Posterior vena cava (tissue), 2 donors: ENCODE data around the gene RPTOR. TPM values are rescaled to one million over a fixed set of nuclear protein-coding genes. Genes with fewer than 3 reads are reported as not detected.

Experiments
- DNase-seq: peaks from one replicate; pipeline ENCODE4 v3.0.0-alpha.2; 2020; ENCODE audit warnings: low spot score
- intact Hi-C, 2 donors: fragments of 100-400 bp; cut with DNase I; formaldehyde crosslinking; loops; one replicate each; pipeline versions ENCODE4 v1.14.1 to v1.14.2; 2022 to 2023
- total RNA-seq, 2 donors: library from RNA; stranded (reverse); fragmentation: NEBNext Ultra II Directional; extraction: Animal tissue kit (Norgen Biotek cat#: 25700); gene quantifications; one replicate each; pipeline ENCODE4 v1.2.1, GENCODE V29; 2021
- donor health status: DM: yes; HTN: yes; CAD: no.
- donor health status: DM: yes; HTN: yes; CAD: no.

The RPTOR gene
- total RNA-seq, 2 donors from 2014 or later = 30.1 to 44.1 TPM

DNA sequence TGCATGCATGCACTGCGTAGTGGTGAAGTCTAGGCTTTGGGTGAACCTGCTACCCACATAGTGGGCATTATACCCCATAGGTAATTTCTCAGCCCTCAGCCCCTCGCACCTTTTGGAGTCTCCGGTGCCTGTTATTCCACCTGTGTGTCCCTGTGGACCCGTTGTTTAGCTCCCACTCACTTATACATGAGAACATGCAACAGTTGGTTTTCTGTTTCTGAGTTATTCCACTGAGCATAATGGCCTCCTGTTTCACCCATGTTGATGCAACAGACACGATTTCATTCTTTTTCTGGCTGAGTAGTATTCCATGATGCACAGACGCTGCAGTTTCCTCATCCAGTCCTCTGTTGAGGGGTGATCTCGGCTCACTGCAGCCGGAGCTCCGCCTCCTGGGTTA is 305.5 kb downstream of the RPTOR start:
- intact Hi-C loops = no loop called here
- no peak for DNase-seq

DNA sequence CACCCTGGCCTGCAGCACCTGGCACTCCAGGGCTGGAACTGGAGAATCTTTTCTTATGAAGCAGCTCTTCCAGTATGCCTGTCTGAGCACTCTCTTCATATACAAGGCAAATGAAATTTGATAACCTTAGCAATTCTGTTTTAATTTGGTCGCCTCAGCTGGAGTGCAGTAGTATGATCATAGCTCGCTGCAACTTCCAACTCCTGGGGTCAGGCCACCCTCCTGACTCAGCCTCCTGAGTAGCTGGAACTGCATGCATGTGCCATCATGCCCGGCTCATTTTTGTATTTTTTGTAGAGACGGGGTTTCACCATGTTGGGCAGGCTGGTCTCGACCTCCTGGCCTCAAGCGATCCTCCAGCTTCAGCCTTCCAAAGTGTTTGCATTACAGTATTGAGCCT is 306.2 kb downstream of the RPTOR start:
- peak; percentile 10 for DNase-seq
- intact Hi-C loops = no loop called here

DNA sequence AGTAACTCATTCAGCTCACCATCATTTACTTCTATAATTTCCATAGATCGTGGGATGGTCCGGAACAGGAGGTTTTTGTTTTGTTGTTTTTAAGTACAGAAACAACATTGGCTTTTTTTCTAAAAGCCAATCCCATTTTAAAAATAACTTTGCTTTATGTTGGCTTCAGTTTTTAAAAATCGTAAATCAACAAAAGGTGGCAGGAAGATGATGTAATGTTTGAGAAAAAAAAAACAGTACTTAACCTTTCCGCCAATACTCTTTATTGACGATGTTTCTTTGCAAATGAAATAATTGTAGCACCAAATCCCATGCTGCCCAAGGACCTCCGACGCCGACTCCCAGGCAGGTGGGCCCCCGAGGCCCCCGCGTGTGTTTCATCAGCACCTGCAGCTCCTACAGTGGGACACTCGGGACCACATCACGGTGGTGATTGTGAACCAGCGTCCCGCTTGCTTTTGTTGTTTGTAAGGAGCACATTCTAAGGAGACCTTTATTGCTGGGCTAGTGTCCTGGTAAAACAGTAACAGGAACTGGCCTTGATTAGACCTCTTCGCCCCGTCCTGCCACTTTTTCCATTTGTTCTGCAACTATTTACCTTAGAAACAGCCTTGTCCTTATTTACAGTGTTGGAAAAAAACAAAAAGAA is 306.8 kb downstream of the RPTOR start:
- peak; percentile 56 for DNase-seq
- intact Hi-C loops = no loop called here

DNA sequence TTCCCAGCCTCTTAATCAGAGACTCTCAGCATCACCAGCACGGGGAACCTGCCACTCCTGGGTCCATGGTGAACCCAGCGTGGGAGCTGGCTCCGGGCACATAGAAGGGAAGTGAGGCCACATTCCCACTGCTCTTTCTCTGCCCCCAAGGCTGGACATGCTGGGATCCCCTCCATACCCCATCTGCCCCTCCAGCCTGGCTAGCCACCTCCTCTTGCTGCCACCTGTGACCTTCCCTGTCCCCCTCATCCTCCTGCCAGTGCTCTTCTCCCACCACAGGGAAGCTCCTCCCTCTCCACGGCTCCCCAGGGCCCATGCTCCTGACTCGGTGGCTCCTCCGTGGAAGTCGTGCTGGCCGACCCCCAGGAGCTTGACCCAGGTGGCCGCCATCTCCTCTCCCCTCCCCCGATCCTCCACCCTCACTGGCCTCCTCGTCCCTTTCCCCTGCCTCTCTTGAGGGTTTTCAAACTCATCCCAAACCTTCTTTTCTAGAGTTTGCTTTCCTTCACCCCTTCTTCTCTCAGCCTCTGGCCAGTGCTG is 307.9 kb downstream of the RPTOR start:
- intact Hi-C loops = no loop called here
- peak; percentile 76 for DNase-seq

DNA sequence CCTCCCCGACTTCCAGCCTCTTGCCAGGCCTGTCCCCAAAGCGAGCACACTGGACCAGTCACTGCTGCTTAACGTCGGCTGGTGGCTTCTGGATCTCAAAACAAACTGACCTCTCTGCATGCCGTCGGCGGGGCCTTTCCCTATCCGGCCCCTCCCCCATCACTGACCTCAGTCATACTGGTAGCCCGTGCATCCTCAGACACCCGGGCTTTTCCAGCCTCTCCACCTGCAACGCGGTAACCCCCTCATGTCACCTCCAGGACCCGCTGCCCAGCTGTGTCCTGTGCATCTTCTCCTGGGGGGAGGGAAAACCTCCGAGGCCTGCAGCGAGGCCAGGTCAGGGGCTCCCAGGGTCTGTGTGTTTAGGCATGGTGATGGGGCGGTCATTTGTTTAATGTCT is 308.4 kb downstream of the RPTOR start:
- intact Hi-C loops = no loop called here
- DNase-seq = peak; percentile 59

DNA sequence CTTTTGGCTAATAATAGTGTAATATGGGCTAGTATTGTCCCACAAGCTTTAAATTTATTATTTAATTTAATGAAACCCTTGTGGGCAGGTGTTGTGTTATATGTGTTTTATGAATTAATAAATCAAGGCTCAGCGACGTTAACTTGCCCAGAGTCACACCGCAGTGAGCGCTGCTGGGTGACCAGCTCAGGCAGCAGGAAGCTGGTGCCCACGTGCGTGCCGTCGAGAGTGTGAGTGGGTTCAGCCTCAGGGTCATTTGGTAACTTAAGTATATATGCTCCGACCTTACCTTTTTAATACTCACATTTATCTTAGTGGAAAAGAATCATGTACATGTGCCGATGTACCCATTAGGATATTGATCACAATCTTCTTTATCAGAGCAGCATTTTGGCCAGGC is 309.6 kb downstream of the RPTOR start:
- DNase-seq = peak; percentile 34
- intact Hi-C loops = no loop called here

DNA sequence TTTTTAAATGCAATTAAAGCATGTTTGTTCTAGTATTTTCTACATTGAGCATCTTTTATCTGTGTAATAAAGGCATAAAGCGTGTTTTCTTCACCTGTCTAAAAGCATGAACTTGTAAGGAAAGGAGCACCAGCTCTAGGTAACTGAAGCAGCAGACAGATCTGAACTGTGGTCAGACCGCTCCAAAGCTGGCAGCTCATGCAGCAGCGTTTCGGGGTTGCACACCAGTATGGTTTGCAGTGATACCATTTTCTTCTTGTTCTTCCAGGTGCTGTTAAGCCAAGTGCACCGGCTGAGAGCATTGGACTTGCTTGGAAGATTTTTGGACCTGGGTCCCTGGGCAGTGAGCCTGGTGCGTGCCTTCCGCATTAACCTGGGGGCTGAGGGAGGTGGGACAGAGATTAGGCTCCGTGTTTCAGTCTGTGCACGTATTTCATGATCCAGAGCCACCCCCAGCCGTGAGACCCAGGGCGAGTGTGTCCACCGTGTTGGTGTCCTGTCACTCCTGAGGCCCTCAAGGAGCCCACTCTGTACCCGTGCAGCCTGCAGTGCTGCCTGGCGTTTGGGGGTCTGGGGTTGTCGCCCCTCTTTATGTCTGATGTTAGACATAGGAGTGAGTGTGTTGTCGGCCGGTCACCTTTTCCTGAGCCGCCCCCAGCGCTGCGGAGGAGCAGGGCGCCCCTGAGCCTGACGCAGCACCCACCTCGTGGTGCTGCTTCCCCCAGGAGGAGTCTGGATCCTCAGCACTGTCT is 310.7 kb downstream of the RPTOR start:
- intact Hi-C loops = no loop called here
- peak; percentile 41 for DNase-seq

DNA sequence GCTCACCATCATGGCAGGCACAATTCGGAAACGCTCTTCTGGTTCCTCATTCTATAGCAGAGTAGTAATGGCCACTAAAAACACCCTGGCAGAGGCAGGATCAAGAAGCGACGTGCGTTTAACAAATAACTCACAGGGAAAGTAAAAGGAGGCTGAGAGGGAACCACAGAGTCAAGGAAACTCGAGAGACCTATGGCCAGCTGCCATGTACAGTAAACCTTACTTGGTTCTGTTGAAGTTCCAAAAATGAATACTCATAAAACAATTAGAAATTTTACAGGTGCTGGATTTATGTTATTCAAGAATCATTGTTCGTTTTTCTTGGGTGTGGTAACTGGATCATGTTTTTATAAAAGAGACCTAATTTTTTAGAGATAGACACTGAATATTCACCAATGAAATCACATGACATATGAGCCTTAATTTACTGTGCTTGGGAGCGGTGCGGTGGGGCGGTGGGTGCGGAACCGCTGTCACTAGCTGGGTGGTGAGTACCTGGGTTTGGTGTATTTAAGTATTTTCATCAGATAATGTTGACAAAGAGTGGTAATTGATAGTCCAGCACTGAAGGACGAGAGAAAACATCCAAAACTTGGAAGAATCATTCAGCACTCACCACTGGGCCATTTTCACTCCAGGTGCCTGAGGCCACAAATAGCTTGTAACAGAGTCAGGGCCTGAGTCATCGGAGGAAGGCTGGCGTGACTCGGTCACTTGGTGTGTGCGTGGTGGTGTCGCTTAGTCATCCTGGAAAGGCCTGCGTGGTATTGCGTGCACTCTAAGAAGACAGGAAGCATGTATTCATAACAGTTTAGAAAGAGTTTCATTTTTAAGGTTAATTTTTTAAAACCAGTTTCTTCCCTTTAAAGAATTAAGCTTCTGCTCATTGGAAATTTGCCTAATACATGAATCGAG is 311.6 kb downstream of the RPTOR start:
- intact Hi-C loops = no loop called here
- DNase-seq = peak; percentile 91

DNA sequence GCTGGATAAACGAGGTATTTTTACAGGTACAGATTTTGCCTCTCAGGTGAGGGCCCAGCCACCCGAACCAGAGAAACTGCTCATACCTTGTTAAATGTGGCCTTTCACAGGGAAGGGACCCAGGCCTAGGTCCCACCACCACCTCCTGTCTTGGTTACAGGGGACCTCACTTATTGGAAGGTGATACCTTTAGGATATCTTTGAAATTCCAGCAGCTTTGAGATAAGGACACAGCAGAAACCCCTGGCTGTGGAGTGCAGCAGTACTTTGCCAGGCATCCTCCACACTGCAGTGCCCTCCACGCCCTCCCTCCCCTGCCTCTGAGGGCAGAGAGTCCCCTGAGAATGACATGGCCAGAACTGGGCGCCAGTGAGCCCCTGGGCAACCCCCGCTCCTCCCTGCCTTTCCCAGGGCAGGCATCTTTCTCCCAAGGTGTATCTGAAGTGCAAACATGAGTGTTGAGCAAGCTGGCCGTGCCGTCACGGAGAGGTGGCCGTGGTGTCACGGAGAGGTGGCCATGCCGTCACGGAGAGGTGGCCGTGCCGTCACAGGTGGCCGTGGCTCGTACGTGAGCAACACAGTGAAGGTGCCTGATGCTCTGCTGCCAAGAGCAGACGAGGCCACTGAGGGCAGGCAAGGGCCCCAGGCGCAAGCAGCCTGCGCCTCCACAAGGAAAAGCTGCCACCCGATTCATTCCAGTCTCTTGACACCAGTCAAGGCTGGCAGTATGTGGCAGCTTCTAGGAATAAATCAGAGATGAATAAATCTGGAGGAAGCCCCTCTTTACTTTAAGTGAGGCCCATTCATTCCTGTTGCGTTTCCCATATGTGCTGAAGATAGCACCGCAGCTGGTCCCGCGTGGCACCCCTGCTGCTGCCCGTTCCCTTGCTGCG is 312.5 kb downstream of the RPTOR start:
- intact Hi-C loops = no loop called here
- DNase-seq = peak; percentile 60

DNA sequence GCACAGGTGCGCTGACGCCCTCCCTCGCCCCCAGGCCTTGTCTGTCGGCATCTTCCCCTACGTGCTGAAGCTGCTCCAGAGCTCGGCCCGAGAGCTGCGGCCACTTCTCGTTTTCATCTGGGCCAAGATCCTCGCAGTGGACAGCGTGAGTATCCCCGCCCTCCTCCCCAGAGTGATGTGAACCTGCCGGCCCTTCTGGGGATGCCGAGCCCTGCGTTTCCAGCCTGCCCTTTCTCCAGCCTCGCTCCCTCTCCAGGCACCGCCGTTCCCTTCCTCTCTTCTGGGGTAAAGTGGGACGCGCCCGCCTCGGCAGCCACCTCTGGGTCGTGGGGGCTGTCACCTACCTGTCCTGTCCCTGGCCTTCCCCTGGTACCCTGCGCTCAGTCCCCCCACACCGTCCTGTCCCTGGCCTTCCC is 313.1 kb downstream of the RPTOR start:
- DNase-seq = peak; percentile 61
- intact Hi-C loops = no loop called here

DNA sequence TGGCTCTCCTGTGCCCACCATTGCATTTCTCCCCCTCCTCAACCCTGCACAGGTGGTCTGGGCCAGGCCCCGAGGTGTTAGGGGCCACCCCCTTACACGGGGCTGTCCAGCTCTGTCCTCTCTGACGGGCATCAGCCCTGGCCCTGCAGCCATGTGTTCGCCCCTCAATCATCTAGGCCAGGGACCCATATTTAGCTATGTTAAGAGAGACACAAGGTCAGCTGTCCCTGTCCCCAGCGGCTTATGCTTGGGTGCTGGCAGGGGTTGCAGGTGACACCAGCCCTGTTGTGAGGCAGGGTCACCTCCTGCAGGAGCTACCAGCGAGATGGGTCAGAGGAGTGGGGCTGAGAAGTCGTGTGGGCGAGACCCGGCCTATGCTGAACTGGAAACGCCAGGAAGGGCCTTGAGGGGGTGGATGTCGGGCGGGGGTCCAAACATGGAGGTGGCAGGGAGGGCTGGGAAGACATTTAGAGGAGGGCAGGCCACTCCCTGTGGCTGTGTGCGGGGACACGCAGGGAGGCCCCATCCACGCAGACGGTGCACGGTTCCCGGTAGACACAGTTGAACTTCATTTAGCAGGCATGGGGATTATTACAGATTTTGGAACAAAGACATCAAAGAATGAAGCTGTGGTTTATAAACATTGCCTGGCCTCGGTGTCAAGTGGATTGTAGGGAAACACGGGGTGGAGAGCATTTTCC is 313.8 kb downstream of the RPTOR start:
- peak; percentile 75 for DNase-seq
- intact Hi-C loops = no loop called here

DNA sequence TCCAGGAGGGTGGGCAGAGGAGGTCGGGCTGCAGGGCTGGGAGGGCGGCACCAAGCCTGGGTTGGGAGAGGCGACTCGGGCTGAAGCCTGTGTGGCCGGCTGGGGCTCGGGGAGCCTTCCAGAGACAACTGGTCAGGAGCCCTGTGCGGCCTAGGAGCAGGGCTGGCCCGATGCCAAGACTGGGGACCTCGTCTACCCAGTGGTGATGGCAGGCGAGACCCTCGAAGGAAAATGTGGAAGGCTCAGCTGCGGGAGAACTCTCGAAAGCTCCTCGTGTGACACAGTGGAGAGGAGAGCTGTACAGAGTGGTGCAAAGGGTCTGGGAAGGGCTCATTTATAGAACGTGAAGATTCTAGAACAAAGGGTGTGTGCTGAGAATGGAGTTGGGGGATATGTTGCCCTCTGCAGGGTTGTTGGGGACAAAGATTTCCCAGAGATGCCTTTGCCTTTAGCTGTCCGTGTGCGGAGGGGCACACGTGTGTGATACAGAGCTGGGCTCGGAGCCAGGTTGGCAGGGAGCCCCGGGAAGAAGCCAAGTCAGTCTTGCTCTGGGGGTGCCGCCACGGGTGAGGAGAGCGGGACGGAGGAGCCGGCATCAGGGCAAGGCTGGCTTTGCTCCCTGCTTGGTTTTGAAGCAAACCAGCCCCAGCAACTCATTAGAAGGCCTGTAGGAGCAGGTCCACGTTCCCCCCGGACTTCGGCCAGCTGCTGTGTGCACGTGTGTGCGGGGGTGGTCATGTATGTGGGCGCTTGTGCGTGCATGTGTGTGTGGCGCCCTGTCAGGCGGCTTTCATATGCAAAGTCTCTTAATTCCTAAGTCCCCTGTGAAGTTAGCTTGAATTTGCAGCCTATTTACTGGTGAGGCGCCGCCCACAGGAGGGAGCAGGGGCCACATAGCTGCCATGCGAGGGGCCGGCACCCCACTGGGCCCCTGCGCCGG is 314.6 kb downstream of the RPTOR start:
- peak; percentile 89 for DNase-seq

DNA sequence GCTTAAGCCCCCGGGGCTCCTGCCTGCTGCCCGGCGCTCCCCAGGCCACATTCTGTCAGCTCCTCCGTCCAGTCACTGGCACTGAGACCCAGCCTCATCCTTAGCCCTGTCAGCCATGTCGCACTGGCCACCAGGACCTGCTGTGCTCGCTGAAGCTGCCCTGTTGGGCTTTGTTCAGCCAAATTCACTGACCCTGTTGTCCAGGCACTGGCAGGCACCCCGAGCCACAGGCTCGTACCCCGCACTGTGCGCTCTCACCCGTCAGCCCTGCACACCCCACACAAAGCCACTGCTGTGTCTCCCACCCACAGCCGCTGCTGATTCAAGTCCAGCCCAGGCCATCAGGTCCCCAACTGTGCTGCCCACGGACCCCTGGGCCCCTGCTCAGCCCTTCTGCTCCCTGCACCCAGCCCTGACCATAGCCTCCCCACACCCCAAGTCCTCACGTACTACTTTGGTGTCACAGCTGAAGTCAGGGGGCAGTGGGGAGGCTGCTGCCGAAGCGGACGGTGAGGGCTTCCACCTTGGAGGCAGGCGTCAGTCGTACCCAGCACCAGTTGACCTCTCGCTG is 315.5 kb downstream of the RPTOR start:
- DNase-seq = peak; percentile 68
- intact Hi-C loops = loop anchor here in 1 of 2 donors (5.0 kb wide), 1 partner anchor 102 kb away; no protein-coding TSS in a partner anchor

More for the DNA sequence above, 314.6 kb downstream of the RPTOR start:
- intact Hi-C loops = no loop called here

DNA sequence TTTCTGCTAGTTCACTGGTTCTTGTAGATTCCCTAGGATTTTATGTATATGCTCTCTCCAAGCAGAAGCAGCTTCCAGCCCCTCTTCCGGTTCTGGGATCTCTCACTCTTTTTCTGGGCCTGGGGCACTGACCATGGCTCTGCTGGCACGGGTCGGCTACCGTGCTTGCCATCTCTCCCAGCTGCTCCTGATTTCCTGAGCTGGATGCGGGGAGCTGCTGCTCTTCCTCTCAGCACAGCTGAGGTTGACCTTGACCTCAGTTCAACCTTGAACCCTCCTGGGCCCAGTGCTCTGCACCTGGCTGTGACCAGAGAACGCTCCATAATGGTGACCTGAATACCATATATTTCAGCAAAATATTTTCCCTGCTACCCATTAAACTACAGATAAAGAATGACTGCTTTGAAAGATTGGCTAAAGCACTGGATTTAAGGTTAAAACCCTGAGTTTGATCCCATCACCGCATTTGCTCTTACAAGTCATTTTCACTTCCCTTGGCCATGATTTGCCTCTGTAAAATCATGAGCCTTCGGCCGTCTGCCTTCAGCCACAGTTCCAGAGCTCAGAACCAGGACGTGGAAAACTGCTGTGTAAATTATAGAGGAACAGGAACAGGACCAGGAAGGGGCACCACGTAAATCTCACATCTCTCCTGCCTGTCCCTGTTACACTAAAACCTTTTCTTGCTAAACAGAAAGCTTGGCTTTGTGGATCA is 316.2 kb downstream of the RPTOR start:
- intact Hi-C loops = loop anchor here in 1 of 2 donors (5.0 kb wide), 1 partner anchor 101 kb away; no protein-coding TSS in a partner anchor
- DNase-seq = peak; percentile 2

DNA sequence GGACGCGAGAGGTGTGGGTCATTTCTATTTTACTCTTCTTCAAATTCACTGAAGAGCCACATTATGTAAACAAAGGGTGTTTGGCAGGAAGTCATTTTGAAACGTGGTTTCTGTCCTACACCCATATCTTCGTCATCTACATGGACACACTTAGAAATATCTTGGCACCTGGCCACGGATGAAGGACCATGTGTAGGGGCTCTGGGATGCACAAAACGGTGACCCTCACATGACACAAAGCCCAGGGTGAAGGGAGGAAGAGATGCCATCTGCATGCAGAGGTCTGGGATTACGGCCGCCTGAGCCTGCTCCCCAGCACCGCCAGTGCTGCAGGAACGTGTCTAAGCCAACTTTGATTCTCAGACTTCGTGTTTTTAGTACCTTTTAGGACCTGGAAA is 316.8 kb downstream of the RPTOR start:
- DNase-seq = peak; percentile 42
- intact Hi-C loops = loop anchor here in 1 of 2 donors (5.0 kb wide), 1 partner anchor 101 kb away; no protein-coding TSS in a partner anchor

DNA sequence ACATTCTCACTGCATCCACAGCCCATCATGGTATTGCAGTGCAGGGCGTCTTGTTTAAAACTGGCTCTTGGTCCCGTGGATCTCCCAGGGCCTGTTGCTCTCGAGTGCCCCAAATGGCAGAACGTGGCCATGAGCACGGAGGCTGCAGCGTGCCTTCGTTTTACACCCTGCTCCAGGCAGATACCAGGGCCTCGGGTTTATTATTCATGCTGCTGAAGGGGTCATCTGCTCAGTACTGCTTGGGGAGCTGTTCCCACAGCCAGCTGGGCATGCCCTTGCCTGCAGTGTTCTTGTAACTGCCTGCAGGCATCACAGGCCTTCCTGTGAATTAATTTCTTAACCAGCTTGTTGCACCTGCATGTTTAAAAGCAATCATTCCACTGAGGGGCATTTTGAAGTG is 317.3 kb downstream of the RPTOR start:
- DNase-seq = peak; percentile 76
- intact Hi-C loops = loop anchor here in 1 of 2 donors (5.0 kb wide), 1 partner anchor 100 kb away; no protein-coding TSS in a partner anchor
